HG03354 (cell line): ENCODE data around the gene SPATA45.
A peak's percentile ranks its signal among the peaks of the same experiment; 100 is the strongest.

Experiments used
- ATAC-seq: cut with Tn5 transposase; IDR thresholded peaks from one replicate; pipeline ENCODE4 v1.9.1; 2021; ENCODE audit warnings: mild to moderate bottlenecking; ENCODE audit not compliant: unreplicated experiment, poor library complexity, severe bottlenecking

The SPATA45 gene

DNA sequence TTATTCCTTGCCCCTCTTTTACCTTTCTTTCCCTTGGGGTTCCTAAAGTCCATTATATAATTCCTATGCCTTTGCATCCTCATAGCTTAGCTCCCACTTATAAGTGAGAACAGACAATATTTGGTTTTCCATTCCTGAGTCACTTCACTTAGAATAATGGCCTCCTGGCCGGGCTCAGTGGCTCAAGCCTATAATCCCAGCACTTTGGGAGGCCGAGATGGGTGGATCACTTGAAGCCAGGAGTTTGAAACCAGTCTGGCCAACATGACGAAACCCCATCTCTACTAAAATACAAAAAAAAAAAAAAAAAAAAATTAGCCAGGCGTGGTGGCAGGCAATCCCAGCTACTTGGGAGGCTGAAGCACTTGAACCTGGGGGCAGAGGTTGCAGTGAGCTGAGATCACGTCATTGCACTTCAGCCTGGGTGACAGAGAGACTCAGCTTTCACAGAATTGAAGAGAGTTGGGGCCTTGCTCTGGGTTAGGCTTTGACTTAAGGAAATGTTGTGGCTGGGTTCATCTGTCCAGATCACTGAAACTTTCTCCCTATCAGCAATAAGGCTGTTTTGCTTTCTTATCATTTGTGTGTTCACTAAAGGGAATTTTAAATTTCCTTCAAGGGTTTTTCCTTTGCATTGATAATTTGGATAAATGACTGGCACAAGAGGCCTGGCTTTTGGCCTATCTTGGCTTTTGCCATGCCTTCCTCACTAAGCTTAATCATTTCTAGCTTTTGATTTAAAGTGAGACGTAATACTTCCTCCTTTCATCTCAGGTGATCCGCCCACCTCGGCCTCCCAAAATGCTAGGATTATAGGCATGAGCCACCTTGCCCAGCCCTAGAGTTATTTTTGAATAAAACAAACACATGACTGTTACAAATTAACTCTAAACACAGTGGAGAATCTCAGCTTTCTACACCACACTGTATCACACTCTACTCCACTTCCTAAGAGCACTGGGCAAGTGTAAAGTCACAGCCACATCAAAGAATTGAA is 13.9 kb downstream of the SPATA45 start:
- peak; percentile 82 for ATAC-seq

DNA sequence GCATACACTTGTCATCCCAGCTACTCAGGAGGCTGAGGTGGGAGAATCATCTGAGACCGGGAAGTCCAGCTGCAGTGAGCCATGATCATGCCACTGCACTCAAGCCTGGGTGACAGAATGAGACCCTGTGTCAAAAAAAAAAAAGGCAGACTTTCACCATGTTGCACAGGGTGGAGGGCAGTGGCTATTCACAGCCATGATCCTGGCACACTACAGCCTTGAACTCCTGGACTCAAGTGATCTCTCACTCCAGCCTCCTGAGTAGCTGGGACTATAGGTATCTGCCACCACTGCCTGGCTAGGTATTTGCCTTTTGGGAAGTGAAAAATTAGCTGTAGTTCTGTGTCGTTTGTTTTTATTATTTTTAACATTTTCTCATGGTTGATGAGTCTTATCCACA is 19.1 kb downstream of the SPATA45 start:
- ATAC-seq, result no peak

- ATAC-seq, result no peak
Measured at GRCh38 chr1:212827831-212828278, 19.6 kb downstream of the SPATA45 start.

DNA sequence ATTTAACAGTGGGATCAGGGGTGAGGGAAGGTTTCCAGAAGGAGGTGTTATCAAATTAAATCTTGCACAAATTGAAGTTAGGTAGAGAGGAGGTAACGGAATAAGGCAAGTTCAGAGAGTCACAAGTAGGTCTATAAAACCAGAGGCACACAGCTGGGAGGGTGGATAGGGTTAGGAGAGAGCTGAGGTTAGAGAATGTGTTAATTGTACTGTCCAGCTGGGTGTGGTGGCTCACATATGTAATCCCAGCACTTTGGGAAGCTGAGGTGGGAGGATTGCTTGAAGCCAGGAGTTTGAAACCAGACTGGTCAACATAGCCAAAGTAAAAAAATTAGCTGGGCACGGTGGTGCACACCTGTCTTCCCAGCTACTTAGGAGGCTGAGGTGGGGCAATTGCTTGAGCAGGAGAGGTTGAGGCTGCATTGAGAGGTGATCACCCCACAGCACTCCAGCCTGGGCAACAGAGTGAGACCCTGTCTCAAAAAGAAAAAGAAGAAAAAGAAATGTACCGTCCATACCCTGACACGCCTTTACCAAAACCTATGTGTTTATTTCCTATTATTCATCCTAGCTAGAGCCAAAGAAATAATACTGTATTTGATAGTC is 20.2 kb downstream of the SPATA45 start:
- no peak for ATAC-seq

DNA sequence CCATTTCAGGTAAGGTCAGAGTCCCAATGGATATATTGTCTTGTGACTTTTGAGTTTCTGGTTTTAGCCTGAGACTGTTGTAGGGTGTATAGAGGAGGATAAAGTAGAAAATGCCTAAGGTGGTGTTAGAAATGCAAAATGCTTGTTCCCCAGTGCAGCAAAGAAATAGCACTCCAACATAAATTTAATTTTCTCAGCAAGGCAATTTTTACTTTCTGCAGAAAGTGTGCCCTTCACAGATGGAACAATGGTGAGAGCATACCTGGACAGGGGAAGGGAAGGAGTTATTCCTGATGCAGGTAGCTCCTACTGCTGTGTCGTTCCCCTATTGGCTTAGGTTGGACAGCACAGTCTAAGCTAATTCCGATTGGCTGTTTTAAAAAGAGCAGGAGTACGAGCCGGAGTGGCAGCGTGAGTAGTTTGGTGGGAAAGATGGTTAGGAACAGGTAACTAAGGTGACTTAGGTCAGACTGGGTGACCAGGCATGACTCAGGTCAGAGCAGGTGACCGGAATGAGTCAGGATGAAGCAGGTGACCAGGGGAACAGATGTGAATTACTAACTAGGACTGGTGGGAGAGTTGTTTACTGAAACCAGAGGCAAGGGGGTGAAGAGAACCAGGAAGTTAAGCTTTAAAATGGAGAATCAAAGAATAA is 21.5 kb downstream of the SPATA45 start:
- ATAC-seq, result no peak

- ATAC-seq, result no peak
Measured at GRCh38 chr1:212824201-212824600, 23.2 kb downstream of the SPATA45 start.

DNA sequence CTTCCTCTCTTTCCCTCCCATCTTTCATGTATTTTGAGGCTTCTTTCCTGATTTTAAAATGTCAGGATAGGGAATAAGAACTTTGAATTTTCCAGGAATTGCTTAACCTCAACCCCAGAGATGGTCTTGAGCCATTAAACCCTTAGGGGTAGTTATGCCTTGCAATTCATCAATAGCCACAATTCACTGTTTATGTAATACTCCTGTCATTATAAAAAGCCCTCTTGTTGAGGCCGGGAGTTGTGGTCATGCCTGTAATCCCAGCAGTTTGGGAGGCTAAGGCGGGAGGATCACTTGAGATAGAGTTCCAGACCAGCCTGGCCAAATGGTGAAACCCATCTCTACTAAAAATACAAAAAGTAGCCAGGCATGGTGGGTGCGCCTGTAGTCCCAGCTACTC is 24.5 kb downstream of the SPATA45 start:
- ATAC-seq, result no peak

DNA sequence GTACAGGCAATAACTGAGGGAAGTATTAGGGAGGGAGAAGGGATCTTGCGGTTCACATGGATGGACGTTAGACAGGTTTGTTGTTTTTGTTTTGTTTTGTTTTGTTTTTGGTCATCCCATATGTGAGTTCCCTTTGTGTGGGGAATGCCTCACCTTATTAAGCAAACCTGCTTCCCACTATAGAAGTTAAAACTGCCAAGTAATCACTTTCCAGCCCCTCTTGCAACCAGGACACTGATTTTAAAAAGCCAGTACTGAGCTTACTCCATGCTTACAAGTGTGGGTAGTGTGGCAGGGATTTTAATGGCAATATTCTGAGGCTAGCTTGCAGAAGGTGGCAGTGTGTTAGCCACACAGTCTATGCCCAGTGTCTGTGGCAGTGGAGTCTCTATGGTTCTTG is 26.5 kb downstream of the SPATA45 start:
- ATAC-seq, result no peak

DNA sequence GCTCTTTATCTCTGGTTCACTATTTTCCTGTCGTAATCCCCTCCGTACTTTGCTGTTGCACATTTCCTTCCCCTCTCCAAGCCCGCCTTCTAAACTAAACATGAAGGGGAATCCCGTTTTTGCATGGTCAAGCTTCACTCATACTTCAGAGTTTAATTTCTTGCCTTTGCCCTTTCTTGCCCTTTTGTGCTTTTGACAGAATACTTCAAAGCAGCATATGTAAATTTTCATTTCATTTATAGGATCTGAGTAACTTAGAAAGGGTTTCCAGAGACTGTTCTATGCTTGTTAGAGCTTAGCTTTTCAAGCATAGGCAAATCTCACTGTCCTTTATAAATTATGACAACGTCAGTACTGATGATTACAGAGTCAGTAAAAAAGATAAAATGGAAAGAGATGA is 27.7 kb downstream of the SPATA45 start:
- peak; percentile 58 for ATAC-seq

DNA sequence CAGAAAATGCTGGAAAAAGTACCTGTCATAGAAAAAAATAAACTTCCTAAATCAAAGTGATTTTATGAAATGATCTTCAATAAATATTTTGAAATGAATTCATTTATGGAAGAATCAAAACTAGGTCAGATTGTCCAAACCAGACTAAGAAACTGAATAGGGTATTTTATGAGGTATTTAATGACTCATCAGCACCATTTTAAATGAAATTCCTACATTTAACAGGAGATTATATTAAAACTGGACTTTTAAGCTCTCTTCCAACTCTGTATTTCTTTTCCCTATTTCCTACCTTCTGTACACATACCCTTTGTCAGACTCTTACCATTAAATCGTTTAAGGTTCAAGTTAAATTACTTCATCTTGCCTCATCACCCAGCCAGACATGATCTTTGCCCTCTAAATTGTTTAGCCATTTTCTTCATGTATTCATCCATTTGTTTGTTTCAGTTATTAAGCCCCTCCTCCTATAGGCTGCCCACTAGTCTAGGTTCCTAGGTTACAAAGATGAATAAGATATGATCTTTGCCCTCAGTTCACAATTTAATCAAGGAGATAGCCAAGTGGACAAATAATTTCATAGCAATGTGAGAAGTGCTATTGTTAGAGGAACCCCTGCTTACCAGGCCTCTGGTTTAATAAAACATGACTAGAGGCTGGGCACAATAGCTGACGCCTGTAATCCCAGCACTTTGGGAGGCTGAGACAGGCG is 30.7 kb downstream of the SPATA45 start:
- ATAC-seq, result no peak

GRCh38 chr1:212814537-212815334 is 32.7 kb downstream of the SPATA45 start:
- no peak for ATAC-seq

GRCh38 chr1:212805767-212806166 is 41.7 kb downstream of the SPATA45 start:
- no peak for ATAC-seq

- ATAC-seq, result no peak
Measured at GRCh38 chr1:212797681-212798080, 49.8 kb downstream of the SPATA45 start.

DNA sequence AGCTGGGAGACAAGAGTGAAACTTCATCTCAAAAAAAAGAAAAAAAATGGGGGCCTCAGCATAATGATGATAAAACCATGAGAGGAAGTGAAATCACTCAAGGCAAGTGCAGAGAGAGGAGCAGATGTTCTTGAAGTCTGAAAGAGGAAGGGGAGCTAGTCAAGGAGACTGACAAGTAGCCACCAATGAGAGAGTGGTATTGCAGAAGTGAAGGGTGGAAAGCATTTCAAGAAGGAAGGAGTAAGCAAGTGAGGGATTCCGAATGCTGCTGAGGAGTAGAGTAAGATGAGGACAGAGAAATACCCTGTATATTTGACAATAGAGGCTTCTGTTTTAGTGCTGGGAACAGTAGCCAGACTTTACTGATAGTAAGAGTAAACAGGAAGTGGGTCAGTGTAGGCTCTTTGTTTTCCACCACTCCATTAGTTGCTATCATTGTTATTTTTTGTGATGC is 52.9 kb downstream of the SPATA45 start:
- ATAC-seq, result peak; percentile 88

DNA sequence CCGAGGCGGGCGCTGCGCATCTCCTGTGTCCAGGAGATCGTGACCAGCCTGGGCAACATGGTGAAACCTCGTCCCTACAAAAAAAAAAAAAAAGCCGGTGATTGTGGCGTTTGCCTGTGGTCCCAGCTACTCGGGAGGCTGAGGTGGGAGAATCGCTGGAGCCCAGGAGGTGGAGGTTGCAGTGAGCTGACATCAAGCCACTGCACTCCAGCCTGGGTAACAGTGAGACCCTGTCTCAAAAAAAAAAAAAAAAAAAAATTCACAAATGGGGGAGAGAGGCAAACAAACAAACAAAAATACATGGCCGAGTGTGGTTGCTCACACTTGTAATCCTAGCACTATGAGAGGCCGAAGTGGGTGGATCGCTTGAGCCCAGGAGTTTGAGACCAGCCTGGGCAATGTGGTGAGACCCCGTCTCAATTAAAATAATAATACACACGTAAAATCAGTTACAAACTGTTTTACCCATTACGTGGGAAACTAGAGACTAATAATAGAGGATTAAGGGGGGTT is 55.0 kb downstream of the SPATA45 start:
- no peak for ATAC-seq

DNA sequence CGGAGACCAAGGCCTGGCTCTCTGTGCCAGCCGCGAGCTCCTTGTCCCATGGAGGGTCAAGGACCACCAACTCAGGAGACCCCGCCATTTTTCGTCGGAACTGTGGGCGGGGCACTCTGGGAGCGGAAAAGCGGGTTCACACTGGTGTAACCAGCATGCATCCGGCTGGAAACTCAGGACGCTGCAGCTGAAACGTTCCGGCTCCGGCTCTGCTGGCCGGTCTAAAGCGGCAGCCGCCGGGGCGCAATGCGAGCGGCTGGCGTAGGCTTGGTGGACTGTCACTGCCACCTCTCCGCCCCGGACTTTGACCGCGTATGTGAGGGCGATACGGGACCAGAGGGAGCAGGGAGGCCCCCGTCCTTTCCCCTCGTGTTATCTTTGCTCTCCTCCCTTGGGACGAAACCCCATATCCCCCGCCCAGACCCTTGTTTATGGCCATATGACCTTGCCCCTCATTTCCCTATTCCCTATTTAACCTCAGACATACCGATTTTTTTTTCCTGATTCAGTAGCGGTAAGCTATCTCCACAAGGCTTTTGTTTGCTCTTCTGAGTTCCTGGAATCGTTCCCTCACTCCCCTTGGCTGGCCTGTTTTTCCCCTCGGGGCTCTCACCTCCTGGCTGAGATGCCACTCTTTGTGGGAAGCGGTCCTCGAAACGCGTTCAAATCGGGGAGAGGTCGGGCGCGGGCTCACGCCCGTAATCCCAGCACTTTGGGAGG is 55.6 kb downstream of the SPATA45 start, which contains the start of the genes NSL1 and TATDN3:
NSL1 (minus strand) TSS at position 102 of the 720 bp plus-strand sequence; CDS start at position 88, 14 bp downstream.
TATDN3 (plus strand) TSS at position 219 of the 720 bp plus-strand sequence; CDS start at position 247, 28 bp downstream.
- ATAC-seq, result peak; percentile 72

DNA sequence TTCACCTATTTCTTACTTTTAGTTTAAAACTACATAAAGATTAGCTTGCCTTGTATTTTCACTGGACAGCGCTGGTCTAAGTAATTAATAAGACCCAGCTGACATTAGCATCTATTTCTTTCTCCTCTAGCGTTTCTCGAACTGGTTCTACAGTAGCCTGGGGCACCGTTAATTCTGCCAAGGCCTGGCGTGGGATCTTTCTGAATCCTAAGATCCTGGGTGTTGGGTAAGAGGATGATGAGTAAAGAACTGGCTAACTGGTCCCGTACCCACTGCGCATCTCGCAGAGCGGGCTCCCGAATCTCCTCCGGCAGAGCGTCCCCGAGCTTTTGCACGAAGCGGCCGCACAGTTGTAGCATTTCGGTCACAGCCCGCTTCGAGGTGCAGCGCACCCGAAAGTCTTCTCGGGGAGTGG is 56.2 kb downstream of the SPATA45 start:
- peak; percentile 34 for ATAC-seq

DNA sequence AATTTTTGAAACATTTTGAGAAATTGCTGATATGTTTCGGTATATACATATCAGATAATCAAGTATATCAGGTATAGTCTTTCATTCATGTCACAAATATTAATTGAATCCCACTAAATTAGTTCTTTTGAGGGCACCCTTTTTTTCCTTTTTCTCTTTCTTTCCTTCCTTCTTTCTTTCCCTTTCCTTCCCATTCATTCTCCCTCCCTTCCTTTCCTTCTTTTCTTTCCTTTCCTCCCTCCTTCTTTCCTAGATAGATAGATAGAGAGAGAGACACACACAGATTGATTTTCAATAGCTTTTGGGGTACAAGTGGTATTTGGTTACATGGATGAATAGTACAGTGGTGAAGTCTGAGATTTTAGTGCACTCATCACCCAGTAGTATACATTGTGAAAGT is 61.6 kb downstream of the SPATA45 start:
- ATAC-seq, result no peak
